AML-193 (cell line): ENCODE results near the gene CREB5.
"Not testable (repeated sequence)": the region's sequence is repeated elsewhere in the genome, so short reads cannot be mapped to it uniquely, and the experiment has no call there.

ENCODE experiments used
- DNase-seq, 2 experiments: peaks; one replicate each; lab custom pipeline; 2025; lab: John Stamatoyannopoulos, UW

The CREB5 gene

DNA sequence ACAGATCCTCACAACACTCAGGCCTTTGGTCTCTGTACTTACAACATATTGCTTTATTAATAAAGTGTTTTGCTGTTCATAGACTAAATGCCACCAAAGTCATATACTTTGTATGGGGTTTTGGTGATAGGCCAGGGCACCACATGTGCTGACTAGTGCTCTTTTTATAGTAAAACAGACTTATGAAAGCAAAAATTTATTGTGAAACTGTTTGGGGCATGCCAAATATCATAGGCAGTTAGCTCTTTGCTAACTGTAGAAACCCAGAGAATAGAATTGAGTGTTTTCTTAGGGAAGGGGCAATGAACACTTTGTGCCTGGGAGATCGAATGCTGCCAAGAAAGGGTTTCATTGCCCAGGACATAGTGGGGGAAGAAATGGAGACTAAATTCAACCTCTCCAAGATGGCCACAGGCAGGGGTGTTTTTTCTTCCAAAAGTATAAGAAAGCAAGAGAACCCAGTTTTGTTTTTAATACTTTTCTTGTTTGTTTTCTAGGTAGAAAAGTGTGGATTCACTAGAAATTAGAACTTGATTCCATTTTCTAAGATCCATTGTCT lies 403.1 kb downstream of the CREB5 start:
- DNase-seq = no peak

GRCh38 chr7:28815928-28816373 lies 403.6 kb downstream of the CREB5 start:
- DNase-seq = no peak

- no peak for DNase-seq
Observed at GRCh38 chr7:28818996-28819395, 406.7 kb downstream of the CREB5 start.

DNA sequence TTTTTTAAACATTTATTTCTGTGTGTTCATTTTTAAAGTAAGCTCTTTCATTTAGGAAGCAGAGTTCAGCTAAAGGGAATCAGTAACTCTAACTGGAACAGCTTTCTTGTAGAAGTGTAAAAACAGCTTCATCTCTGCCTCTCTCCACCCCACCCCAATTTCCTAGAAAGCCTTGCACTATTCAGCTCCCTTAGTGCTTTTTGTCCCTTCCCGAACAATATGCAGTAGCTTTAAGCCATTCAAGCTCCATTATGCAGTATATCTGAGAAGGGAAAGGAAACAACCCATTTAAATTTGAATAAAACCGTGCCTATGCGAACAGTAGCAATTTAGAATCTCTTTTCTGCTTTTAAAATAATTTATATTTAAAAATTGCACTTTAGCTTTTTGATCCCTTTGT lies 411.3 kb downstream of the CREB5 start:
- DNase-seq = no peak

- DNase-seq = not testable (repeated sequence)
Observed at GRCh38 chr7:28825817-28826448, 413.6 kb downstream of the CREB5 start.

GRCh38 chr7:28830846-28831245 lies 418.5 kb downstream of the CREB5 start:
- DNase-seq = no peak

DNA sequence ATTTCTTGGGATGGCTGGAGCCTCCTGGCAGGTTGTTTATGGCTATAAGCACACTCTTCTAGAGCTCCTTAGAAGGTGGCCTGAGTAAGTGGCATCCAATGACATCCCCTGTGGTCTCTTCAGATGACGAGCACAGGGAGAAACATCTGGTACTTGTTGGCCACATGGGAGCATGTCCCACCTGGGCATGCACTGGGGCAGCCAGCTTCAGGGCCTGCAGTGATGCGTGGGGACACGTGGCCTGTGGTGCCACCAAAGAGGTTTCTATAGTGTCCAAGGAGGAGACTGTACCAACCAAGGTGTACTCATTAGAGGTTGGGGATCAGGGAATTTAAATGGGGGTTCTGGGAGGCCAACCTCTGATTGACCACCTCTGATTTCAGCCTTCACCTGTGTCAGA lies 420.4 kb downstream of the CREB5 start:
- DNase-seq = no peak

- DNase-seq = no peak
Observed at GRCh38 chr7:28835800-28836199, 423.5 kb downstream of the CREB5 start.

DNA sequence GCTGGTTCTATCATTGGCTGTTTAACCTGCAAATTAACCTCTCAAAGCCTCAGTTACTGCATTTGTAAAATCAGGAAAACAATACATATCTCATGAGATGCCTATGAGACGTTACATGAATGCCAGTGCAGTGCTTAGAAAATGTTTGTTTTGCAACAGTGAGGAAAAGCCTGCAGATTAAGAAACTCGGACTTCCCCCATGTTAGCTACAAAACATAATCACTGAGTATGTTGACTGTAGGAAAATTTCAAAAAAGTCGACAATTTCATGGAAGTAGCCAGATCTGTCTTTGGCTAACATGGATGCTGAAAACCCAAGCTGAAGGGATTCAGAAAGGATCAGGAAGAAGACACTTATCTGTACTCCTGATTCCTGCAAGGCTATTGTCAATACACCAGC lies 424.4 kb downstream of the CREB5 start:
- no peak for DNase-seq

DNA sequence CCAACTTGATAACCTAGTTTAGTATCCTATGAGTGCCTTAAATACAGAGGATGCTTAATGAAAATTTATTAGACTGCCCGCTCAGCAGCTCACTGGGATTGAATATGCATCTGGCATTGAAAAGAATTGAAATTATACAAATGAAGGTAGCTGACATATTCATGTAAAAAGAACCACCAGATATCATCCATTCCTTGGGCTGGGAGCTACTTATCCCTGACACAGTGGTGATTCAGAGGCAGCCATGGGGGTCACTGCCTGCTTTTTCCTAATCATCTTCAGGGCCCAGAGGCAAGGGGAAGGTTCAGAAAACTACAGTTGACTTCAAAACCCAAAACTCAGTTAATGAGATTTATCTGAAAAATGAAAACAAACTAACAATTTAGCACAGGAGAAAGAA lies 424.9 kb downstream of the CREB5 start:
- DNase-seq = no peak

- peak in 1 of 2 experiments; percentile 22 for DNase-seq
Observed at GRCh38 chr7:28840592-28840995, 428.3 kb downstream of the CREB5 start.

GRCh38 chr7:28841766-28842165 lies 429.4 kb downstream of the CREB5 start:
- DNase-seq = no peak

GRCh38 chr7:28842769-28843295 lies 430.5 kb downstream of the CREB5 start:
- DNase-seq = no peak

DNA sequence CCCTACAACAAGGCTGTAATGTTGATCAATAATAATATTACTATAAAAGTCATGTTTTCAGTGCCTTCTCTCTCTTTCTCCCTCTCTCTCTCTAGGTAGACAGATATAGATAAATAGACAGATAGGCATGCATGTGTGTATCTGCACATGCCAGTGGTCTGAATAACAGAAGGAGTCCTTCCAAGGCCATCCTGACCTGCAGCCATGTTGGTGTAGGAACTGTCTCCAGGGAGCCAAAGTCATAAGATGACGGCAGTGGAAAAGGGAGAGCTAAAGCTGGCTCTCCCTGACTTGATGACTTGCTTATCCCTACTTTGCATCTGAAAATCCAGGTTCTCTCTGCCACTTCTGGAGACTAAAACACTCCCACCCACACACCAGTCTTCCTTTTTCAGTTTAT lies 432.8 kb downstream of the CREB5 start:
- no peak for DNase-seq

DNA sequence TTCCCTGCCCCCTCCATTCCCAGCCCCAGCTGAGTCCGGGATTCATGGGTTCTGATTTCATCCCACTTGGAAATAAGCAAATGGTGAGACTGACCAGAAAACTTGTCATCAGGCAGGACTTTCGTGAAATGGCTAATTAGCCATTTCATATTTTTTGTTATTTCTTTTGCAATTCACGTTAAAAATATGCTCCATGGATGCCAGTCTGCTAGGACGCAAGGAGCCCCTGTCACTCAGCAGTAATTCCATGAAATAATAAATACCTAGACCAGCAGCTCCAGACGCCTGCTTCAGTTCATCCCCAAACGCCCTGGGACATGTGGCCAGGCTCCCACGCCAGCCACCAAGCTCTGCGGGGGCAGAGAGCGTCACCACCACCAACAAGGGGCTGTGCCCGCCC lies 434.9 kb downstream of the CREB5 start:
- DNase-seq = no peak

DNA sequence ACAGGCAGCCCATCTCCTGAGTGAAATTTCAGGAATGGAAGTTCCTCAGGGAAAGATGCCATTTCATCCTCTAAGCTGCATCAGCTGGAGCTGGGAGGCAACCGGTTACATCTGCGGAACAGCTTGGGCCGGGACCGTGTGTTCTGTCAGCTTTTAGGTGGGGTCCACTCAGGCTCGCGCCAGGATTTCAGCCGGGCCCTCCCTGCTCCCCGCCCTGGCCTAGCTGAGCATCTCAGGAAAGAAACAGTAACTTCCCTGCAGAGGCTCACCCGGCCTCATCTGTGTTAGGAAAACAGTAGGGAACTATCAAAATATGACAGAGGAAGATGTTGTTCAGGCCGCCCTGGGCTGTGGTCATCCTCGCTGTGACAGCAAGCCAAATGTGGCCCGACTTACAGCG lies 435.4 kb downstream of the CREB5 start:
- DNase-seq = no peak

DNA sequence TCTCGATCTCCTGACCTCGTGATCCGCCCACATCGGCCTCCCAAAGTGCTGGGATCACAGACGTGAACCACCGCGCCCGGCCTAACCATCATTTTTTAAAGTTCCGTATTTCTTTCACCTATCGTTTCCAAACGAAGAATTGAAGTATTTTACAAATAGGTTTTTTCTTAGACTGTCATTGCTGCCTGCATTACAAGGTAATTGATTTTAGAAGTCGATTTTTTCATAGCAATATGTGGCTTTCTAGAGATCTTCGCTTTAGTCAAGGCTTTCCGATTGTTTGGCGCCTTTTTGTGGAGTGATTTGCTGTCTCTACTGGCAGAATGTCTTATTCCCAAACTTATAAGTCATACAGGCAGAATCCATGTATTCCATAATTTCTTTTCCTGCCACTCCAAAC lies 436.6 kb downstream of the CREB5 start:
- no peak for DNase-seq

DNA sequence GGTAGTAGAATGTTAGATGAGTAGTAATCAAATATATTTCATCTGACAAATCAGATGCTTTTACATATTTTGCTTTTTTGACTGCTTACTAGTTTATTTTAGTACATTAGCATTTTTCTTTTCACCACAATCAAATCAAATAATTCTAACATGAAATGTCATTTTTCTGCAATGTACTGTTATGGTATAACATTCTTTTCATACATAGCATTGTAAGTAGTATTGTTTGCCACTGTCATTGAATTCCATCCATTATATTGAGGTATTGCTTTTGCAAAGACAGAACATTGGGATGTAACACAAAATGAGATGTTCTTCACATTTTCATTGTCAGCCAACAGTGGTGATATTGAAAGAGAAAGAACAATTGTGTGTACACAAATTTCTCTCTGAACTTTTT lies 438.4 kb downstream of the CREB5 start:
- DNase-seq = no peak

GRCh38 chr7:28853150-28853549 lies 440.8 kb downstream of the CREB5 start:
- no peak for DNase-seq

DNA sequence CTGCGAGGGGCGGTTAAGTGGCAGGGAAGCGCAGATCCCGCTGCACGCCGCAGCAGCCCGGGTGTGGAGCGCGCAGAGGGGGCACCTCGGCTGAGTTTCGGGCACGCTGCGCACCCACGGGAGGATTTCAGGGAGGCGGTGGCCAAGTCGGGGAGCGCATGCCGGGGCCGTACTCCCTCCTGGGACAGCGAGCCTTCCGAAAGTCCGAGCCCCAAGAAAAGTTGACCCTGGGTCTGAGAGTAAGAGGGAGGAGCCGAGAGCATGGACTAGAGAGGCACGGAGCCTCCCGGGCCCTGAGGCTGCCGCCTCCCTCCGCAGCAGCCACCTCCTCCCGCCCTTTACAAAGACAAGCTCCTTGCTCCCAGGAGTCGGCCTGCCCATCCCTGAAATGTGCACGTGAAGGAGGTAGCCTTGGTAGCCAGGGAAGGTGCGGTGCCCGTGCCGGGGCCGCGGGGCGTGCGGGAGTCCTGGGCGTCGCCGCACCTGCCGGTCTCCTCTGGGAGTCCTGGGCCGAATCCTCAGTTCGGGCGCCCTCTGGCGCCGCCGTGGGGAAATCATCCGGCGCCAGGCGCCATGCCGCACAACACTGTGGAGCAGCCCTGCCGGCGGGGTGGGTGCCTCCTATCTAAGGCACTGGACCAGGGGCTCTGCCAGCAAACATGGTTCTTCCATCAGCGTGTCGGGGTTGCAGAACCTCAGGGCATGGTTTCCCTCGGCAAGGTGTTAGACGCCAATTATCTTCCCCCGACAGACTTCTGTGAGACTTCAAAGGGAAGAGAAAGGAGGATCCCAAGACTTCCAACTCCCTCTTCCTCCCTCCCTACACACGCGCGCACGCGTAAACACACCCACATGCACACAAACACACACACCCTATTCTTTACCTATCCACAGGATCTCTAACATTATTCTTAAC lies 441.8 kb downstream of the CREB5 start:
- DNase-seq = peak in 1 of 2 experiments; percentile 4

GRCh38 chr7:28854750-28855074 lies 442.4 kb downstream of the CREB5 start:
- DNase-seq = no peak

GRCh38 chr7:28855538-28856217 lies 443.4 kb downstream of the CREB5 start:
- no peak for DNase-seq
